DOHH2 (cell line): ENCODE data around the gene PSG7.
"Not testable (repeated sequence)": the region's sequence is repeated elsewhere in the genome, so short reads cannot be mapped to it uniquely, and the experiment has no call there.

ENCODE experiments used
- H3F3A ChIP-seq: fragments of 200-600 bp; sonication (generic), shearing (Covaris generic); 2 replicates; pipeline ENCODE4 v1.6.0; 2016; ENCODE audit warnings: antibody characterized with exemption, mild to moderate bottlenecking; ENCODE audit not compliant: control insufficient read depth, insufficient read depth
- H3K27ac ChIP-seq: fragments of 200-600 bp; sonication (generic); 2 replicates; pipeline ENCODE4 v1.5.1; 2014; ENCODE audit warnings: low read depth, mild to moderate bottlenecking, low read length, moderate library complexity
- H3K27me3 ChIP-seq: fragments of 200-600 bp; sonication (generic); 2 replicates; pipeline ENCODE4 v1.6.1; 2014; ENCODE audit warnings: mild to moderate bottlenecking, low read length, mixed read lengths; ENCODE audit not compliant: control insufficient read depth
- H3K36me3 ChIP-seq: fragments of 200-600 bp; sonication (generic); 2 replicates; pipeline ENCODE4 v1.6.1; 2014; ENCODE audit warnings: mild to moderate bottlenecking, low read length, moderate library complexity, mixed read lengths; ENCODE audit not compliant: control insufficient read depth
- H3K4me1 ChIP-seq: fragments of 200-600 bp; sonication (generic); 2 replicates; pipeline ENCODE4 v1.6.1; 2014; ENCODE audit warnings: mild to moderate bottlenecking, low read length, mixed read lengths; ENCODE audit not compliant: control insufficient read depth
- H3K4me2 ChIP-seq: fragments of 200-600 bp; sonication (generic); 2 replicates; pipeline ENCODE4 v1.6.0; 2014; ENCODE audit warnings: mild to moderate bottlenecking, low read length, moderate library complexity
- H3K4me3 ChIP-seq: fragments of 200-600 bp; sonication (generic); 2 replicates; pipeline ENCODE4 v1.5.1; 2014; ENCODE audit warnings: mild to moderate bottlenecking, low read length, mixed read lengths
- H3K79me2 ChIP-seq: fragments of 200-600 bp; sonication (generic); 2 replicates; pipeline ENCODE4 v1.6.1; 2014; ENCODE audit warnings: mild to moderate bottlenecking, low read length, mixed read lengths; ENCODE audit not compliant: control insufficient read depth
- H3K9me2 ChIP-seq: fragments of 200-600 bp; sonication (generic); replicated peaks from 2 replicates; pipeline ENCODE4 v1.6.1; 2014; ENCODE audit warnings: mild to moderate bottlenecking, low read length, mixed read lengths; ENCODE audit not compliant: control insufficient read depth
- H3K9me3 ChIP-seq: fragments of 200-600 bp; sonication (generic); 2 replicates; pipeline ENCODE4 v1.6.1; 2014; ENCODE audit warnings: antibody characterized with exemption, low read length, mixed read lengths; ENCODE audit not compliant: control insufficient read depth, insufficient read depth
- H4K20me1 ChIP-seq: fragments of 200-600 bp; sonication (generic); 2 replicates; pipeline ENCODE4 v1.6.0; 2014; ENCODE audit warnings: low read depth, mild to moderate bottlenecking, antibody characterized with exemption, low read length, moderate library complexity; ENCODE audit not compliant: control insufficient read depth, insufficient read depth
- TF ChIP-seq, protein P1 (sequence below): fragments of 200-600 bp; sonication (generic); IDR thresholded peaks from one replicate; pipeline ENCODE4 v1.5.1; 2014; ENCODE audit warnings: antibody characterized with exemption, mild to moderate bottlenecking, low read depth, low read length; ENCODE audit not compliant: poor library complexity, severe bottlenecking

Gene PSG7

DNA sequence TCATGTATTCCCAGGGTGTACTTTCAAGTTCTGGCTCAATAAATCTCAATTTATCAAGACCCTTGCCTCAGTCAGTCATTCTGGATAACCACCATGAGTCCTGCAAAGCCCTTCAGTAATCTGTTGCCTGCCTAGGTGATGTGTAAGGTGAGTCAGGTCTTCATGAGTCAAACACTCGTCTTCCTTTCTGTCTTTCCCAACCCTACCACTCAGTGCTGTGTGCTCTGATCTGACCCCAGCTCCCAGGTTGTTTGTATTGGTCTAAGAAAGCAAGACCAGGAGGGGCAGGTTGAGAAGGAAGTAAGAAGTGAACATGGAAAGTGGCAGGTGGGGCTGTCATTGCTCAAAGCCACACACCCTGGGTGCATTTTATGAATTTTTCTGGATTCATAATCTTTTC lies 39.3 kb downstream of the PSG7 start:
- not testable (repeated sequence) for H3K36me3 ChIP-seq, H3K4me2 ChIP-seq, H4K20me1 ChIP-seq, H3K4me1 ChIP-seq, H3K4me3 ChIP-seq, H3K9me2 ChIP-seq, H3K9me3 ChIP-seq, H3F3A ChIP-seq, H3K27ac ChIP-seq, H3K79me2 ChIP-seq, H3K27me3 ChIP-seq

DNA sequence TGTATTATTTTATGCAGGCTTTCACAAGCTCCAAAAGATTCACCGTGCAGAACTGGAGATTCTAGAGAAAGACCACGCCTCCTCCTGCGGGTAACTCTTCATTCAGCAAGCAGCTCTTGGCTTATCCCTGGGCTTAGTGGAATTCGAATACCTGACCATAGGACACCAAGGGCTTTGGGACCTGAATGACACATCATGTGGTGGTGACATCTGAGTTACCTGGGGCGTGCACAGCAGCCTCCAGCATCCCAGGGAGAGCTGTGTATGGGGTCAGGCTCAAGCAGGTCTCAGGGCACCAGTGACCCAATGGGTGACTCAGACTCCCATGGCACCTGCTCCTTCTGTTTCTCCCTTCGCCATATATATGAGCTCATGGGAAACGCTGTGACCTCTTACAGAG lies 46.6 kb downstream of the PSG7 start:
- not testable (repeated sequence) for H3K27me3 ChIP-seq, H4K20me1 ChIP-seq, H3F3A ChIP-seq, H3K9me2 ChIP-seq, H3K4me1 ChIP-seq, H3K36me3 ChIP-seq, H3K9me3 ChIP-seq, H3K27ac ChIP-seq, H3K4me2 ChIP-seq, H3K79me2 ChIP-seq, H3K4me3 ChIP-seq

DNA sequence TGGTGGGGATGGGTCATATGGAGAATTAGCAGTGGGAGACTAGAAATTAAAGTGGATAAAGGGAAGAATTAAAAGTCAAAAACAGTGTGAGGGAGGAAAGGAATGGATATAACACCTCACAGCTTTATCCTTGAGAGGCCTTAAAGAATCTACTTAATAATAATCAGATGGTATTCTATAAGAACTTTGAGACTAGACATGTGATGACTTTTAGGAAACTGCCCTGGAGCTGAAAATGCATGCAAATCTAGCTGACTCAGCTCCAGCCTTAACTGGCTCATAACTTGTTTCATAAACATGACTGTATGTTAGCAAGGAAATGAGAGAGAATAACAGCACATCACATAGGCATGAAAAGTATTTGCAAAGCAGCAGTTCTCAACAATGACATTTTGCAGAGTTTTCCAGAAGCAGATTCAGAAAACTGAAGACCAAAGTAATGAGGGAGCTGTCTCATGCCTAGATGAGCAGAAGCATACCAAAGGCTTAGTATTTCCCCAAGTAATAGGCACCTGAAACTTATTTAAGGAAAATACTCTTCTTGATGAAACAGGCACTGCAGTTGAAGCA lies 49.0 kb downstream of the PSG7 start:
- H3K4me3 ChIP-seq, H3K27ac ChIP-seq, H3K36me3 ChIP-seq, H3K27me3 ChIP-seq, H3K79me2 ChIP-seq, H3K9me2 ChIP-seq, H3K4me2 ChIP-seq, H3K9me3 ChIP-seq, H4K20me1 ChIP-seq, H3F3A ChIP-seq, H3K4me1 ChIP-seq: not testable (repeated sequence)

DNA sequence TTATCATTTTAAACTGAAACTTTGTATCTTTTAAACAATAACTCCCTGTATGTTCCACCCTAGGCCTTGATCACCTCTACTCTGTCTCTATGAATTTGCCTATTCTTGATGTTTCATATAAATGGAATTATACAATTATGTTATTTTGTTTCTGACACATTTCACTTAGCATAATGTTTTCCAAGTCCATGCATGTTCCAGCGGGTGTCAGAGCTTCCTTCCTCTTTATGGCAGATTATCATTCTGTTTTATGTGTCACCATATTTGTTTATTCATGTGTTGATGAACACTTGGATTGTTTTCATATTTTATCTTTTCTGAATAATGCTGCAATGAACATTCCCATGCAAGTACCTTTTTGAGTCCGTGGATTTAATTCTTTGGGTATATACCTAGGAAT lies 54.3 kb downstream of the PSG7 start:
- not testable (repeated sequence) for H3K9me3 ChIP-seq, H3K79me2 ChIP-seq, H3K36me3 ChIP-seq, H3K9me2 ChIP-seq, H3F3A ChIP-seq, H4K20me1 ChIP-seq, H3K4me1 ChIP-seq, H3K4me2 ChIP-seq, H3K27me3 ChIP-seq, H3K4me3 ChIP-seq, H3K27ac ChIP-seq

- H3K79me2 ChIP-seq, H3K9me2 ChIP-seq, H3K4me1 ChIP-seq, H3F3A ChIP-seq, H3K9me3 ChIP-seq, H3K36me3 ChIP-seq, H3K27ac ChIP-seq, H3K4me2 ChIP-seq, H4K20me1 ChIP-seq, H3K4me3 ChIP-seq, H3K27me3 ChIP-seq: not testable (repeated sequence)
Measured at GRCh38 chr19:42882010-42882409, 55.0 kb downstream of the PSG7 start.

DNA sequence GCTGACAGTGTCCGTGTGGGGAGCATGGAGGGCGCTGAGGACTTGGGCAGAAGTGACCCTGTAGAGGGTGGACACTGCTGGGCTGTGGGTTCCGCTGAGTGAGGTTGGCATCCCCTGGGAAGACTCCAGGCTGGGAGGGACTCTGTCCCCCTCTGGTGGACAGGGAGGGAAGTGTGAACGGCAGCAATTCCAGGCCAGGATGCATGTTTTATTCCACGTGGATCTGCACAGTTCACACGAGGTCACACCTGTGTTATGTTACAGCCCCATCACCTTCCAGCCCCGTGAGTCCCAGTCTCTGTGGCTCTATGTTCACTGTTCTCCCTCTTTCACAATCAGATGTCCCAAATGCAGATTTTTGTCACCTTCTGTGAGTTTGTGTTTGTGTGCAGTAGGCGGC lies 55.7 kb downstream of the PSG7 start:
- not testable (repeated sequence) for H3K27ac ChIP-seq, H3K4me1 ChIP-seq, H3K27me3 ChIP-seq, H3F3A ChIP-seq, H4K20me1 ChIP-seq, H3K79me2 ChIP-seq, H3K9me2 ChIP-seq, H3K4me3 ChIP-seq, H3K9me3 ChIP-seq, H3K36me3 ChIP-seq, H3K4me2 ChIP-seq
- TF ChIP-seq, protein P1, sequence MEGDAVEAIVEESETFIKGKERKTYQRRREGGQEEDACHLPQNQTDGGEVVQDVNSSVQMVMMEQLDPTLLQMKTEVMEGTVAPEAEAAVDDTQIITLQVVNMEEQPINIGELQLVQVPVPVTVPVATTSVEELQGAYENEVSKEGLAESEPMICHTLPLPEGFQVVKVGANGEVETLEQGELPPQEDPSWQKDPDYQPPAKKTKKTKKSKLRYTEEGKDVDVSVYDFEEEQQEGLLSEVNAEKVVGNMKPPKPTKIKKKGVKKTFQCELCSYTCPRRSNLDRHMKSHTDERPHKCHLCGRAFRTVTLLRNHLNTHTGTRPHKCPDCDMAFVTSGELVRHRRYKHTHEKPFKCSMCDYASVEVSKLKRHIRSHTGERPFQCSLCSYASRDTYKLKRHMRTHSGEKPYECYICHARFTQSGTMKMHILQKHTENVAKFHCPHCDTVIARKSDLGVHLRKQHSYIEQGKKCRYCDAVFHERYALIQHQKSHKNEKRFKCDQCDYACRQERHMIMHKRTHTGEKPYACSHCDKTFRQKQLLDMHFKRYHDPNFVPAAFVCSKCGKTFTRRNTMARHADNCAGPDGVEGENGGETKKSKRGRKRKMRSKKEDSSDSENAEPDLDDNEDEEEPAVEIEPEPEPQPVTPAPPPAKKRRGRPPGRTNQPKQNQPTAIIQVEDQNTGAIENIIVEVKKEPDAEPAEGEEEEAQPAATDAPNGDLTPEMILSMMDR: peak; percentile 34

DNA sequence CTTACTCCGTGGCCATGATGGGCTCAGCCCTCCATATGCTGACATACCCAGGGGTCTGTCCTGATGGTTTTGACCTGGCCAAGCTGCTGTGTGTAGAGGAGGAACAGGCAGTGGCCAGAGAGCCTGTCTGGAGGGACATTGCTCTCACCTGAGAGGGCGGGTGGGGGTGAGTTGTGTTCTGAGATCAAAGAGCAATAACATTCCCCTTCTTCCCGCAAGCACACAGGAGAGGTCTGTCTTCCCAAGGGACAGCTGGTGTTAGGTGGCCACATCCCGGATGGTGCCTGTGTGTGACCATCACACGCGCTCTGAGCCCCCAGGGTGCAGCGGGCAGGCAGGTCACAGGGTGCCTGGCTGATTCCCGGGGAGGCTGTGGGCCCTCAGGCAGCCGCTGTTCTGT lies 56.4 kb downstream of the PSG7 start:
- H3K27me3 ChIP-seq, H3K27ac ChIP-seq, H4K20me1 ChIP-seq, H3K4me2 ChIP-seq, H3K4me1 ChIP-seq, H3K79me2 ChIP-seq, H3K4me3 ChIP-seq, H3K36me3 ChIP-seq, H3K9me2 ChIP-seq, H3K9me3 ChIP-seq, H3F3A ChIP-seq: not testable (repeated sequence)
